Pulmonary artery endothelial cell (primary cell): ENCODE data around the gene TBC1D22A. TPM values are rescaled to one million over a fixed set of nuclear protein-coding genes. Genes with fewer than 3 reads are reported as not detected.

ENCODE experiments used
- DNase-seq: peaks from one replicate; pipeline ENCODE4 v3.0.0-alpha.2; 2011; ENCODE audit warnings: low read depth, low spot score
- total RNA-seq: library from RNA; depleted of rRNA; stranded (reverse); fragments of >200 nt; gene quantifications from 2 replicates; pipeline ENCODE4 v1.2.3, GENCODE V29; 2014

Gene TBC1D22A
- total RNA-seq, 1 donor from 2014 or later: 17.4 TPM

- DNase-seq: no peak
These were observed 412.9 kb downstream of the TBC1D22A start for GRCh38 chr22:47175151-47176025.

GRCh38 chr22:47176026-47176389, 413.6 kb downstream of the TBC1D22A start:
- DNase-seq: no peak

- DNase-seq: no peak
These were observed 414.3 kb downstream of the TBC1D22A start for GRCh38 chr22:47176573-47177333.

GRCh38 chr22:47177334-47177815, 414.9 kb downstream of the TBC1D22A start:
- no peak for DNase-seq

- no peak for DNase-seq
These were observed 415.9 kb downstream of the TBC1D22A start for GRCh38 chr22:47178339-47178738.

GRCh38 chr22:47180796-47181195, 418.3 kb downstream of the TBC1D22A start:
- DNase-seq: no peak

- DNase-seq: no peak
These were observed 424.9 kb downstream of the TBC1D22A start for GRCh38 chr22:47187176-47187957.

GRCh38 chr22:47188261-47189055, 426.0 kb downstream of the TBC1D22A start:
- DNase-seq: no peak

- DNase-seq: no peak
These were observed 426.8 kb downstream of the TBC1D22A start for GRCh38 chr22:47189056-47189916.

GRCh38 chr22:47190276-47190956, 428.0 kb downstream of the TBC1D22A start:
- DNase-seq: no peak

GRCh38 chr22:47190957-47191670, 428.7 kb downstream of the TBC1D22A start:
- no peak for DNase-seq

GRCh38 chr22:47191671-47192650, 429.5 kb downstream of the TBC1D22A start:
- no peak for DNase-seq

GRCh38 chr22:47192651-47193437, 430.4 kb downstream of the TBC1D22A start:
- no peak for DNase-seq

- DNase-seq: no peak
These were observed 431.3 kb downstream of the TBC1D22A start for GRCh38 chr22:47193606-47194329.

GRCh38 chr22:47194476-47195155, 432.2 kb downstream of the TBC1D22A start:
- no peak for DNase-seq
